IMR-90 (cell line): ENCODE data around the gene CUEDC2. TPM values are rescaled to one million over a fixed set of nuclear protein-coding genes. Genes with fewer than 3 reads are reported as not detected.

Source experiments
- ATAC-seq: fragments of 200-7000 bp; cut with Tn5 transposase; 2 replicates; pipeline ENCODE4 v1.9.1; 2020; ENCODE audit warnings: low read depth, mild to moderate bottlenecking, moderate library complexity
- BruUV-seq: library from RNA; stranded (reverse); fragments of 400-500 nt; replicated peaks from 2 replicates; lab custom pipeline; 2021; lab: Mats Ljungman, UMichigan
- CTCF ChIA-PET: fragments of 300-600 bp; formaldehyde crosslinking; extraction: SDS; loops from one replicate; lab custom pipeline; 2021; ENCODE audit warnings: antibody characterized with exemption; lab: Yijun Ruan, JAX
- POLR2A ChIA-PET: fragments of 300-600 bp; sonication (Branson Sonifier 250); formaldehyde crosslinking; loops from one replicate; lab custom pipeline; 2022; ENCODE audit warnings: antibody characterized with exemption; ENCODE audit not compliant: unreplicated experiment; lab: Charles Lee
- DNase-seq: peaks from one replicate; pipeline ENCODE4 v3.0.0; 2013
- H2AFZ ChIP-seq: replicated peaks from 2 replicates; pipeline ENCODE3; 2013; ENCODE audit warnings: low read length, mild to moderate bottlenecking; ENCODE audit not compliant: poor library complexity
- H2AK5ac ChIP-seq: 2 replicates; pipeline ENCODE4 v1.6.1; 2013; ENCODE audit warnings: low read depth, low read length, inconsistent platforms
- H2AK9ac ChIP-seq: replicated peaks from 2 replicates; pipeline ENCODE3; 2013; ENCODE audit warnings: mild to moderate bottlenecking, low read depth, low read length, moderate library complexity; ENCODE audit not compliant: poor library complexity
- H2BK120ac ChIP-seq: 2 replicates; pipeline ENCODE4 v1.6.1; 2013; ENCODE audit warnings: low read depth, low read length, inconsistent platforms
- H2BK15ac ChIP-seq: 3 replicates; pipeline ENCODE4 v1.6.1; 2013; ENCODE audit warnings: low read depth, low read length, inconsistent platforms
- H2BK20ac ChIP-seq: 2 replicates; pipeline ENCODE4 v1.6.1; 2013; ENCODE audit warnings: low read depth, mild to moderate bottlenecking, inconsistent platforms, low read length, moderate library complexity
- H2BK5ac ChIP-seq: 2 replicates; pipeline ENCODE4 v1.6.1; 2013; ENCODE audit warnings: mild to moderate bottlenecking, low read depth, low read length, inconsistent platforms; ENCODE audit not compliant: poor library complexity, severe bottlenecking
- H3K14ac ChIP-seq: replicated peaks from 2 replicates; pipeline ENCODE4 v1.6.1; 2013; ENCODE audit warnings: low read depth, low read length, inconsistent platforms
- H3K18ac ChIP-seq: 2 replicates; pipeline ENCODE4 v1.6.1; 2013; ENCODE audit warnings: low read depth, low read length, control low read depth
- H3K23ac ChIP-seq: 2 replicates; pipeline ENCODE4 v1.6.1; 2013; ENCODE audit warnings: low read depth, low read length, inconsistent platforms
- H3K27ac ChIP-seq: 2 replicates; pipeline ENCODE4 v1.5.1; 2013; ENCODE audit warnings: mild to moderate bottlenecking, control low read depth, low read length; ENCODE audit not compliant: insufficient read depth
- H3K27me3 ChIP-seq: 2 replicates; pipeline ENCODE4 v1.6.1; 2013; ENCODE audit warnings: low read length; ENCODE audit not compliant: control insufficient read depth, insufficient read depth
- H3K36me3 ChIP-seq: 2 replicates; pipeline ENCODE4 v1.6.1; 2013; ENCODE audit warnings: low read length, mixed read lengths; ENCODE audit not compliant: control insufficient read depth, insufficient read depth
- H3K4ac ChIP-seq: 2 replicates; pipeline ENCODE4 v1.6.1; 2013; ENCODE audit warnings: low read depth, low read length, inconsistent platforms
- H3K4me1 ChIP-seq: 2 replicates; pipeline ENCODE4 v1.6.1; 2013; ENCODE audit warnings: low read length, mixed read lengths; ENCODE audit not compliant: control insufficient read depth, insufficient read depth
- H3K4me2 ChIP-seq: 2 replicates; pipeline ENCODE4 v1.6.1; 2013; ENCODE audit warnings: low read depth, mild to moderate bottlenecking, control low read depth, low read length, moderate library complexity
- H3K4me3 ChIP-seq: 2 replicates; pipeline ENCODE4 v1.5.1; 2013; ENCODE audit warnings: low read depth, mild to moderate bottlenecking, control low read depth, low read length, moderate library complexity; ENCODE audit not compliant: insufficient read depth
- H3K56ac ChIP-seq: 2 replicates; pipeline ENCODE4 v1.6.1; 2013; ENCODE audit warnings: low read length, inconsistent platforms; ENCODE audit not compliant: insufficient read depth; ENCODE audit errors: extremely low read depth
- H3K79me1 ChIP-seq, 2 experiments: 2 replicates each; pipeline ENCODE4 v1.6.1; 2013; ENCODE audit warnings: low read length in 2 of 2, inconsistent platforms in 1 of 2, low read depth in 1 of 2
- H3K9ac ChIP-seq: 2 replicates; pipeline ENCODE4 v1.6.1; 2013; ENCODE audit warnings: low read depth, low read length, control low read depth
- H3K9me1 ChIP-seq: 2 replicates; pipeline ENCODE4 v1.6.1; 2013; ENCODE audit warnings: low read length, inconsistent platforms; ENCODE audit not compliant: insufficient read depth
- H3K9me3 ChIP-seq: 2 replicates; pipeline ENCODE4 v1.6.1; 2013; ENCODE audit warnings: low read length; ENCODE audit not compliant: control insufficient read depth, insufficient read depth
- H4K20me1 ChIP-seq: 2 replicates; pipeline ENCODE4 v1.6.1; 2013; ENCODE audit warnings: low read length, inconsistent platforms; ENCODE audit not compliant: insufficient read depth
- H4K5ac ChIP-seq: 2 replicates; pipeline ENCODE4 v1.6.1; 2013; ENCODE audit warnings: mild to moderate bottlenecking, low read depth, low read length, control low read depth
- H4K8ac ChIP-seq, 2 experiments: 2 replicates each; pipeline ENCODE4 v1.6.1; 2013; ENCODE audit warnings: low read depth in 2 of 2, low read length in 2 of 2, control low read depth in 1 of 2, inconsistent platforms in 1 of 2
- H4K91ac ChIP-seq: 2 replicates; pipeline ENCODE4 v1.6.1; 2013; ENCODE audit warnings: low read depth, low read length, inconsistent platforms; ENCODE audit not compliant: insufficient read depth
- BHLHE40 ChIP-seq: fragments of 150-350 bp; IDR thresholded peaks from 2 replicates; pipeline ENCODE4 v1.6.1; 2016; ENCODE audit warnings: mild to moderate bottlenecking, low read depth, low read length
- CEBPB ChIP-seq: IDR thresholded peaks from 2 replicates; pipeline ENCODE4 v1.6.1; 2012; ENCODE audit warnings: low read depth, low read length, improper control_type of control experiment
- MAFK ChIP-seq: IDR thresholded peaks from 2 replicates; pipeline ENCODE4 v1.6.1; 2012; ENCODE audit warnings: low read depth, low read length, improper control_type of control experiment
- MAZ ChIP-seq: IDR thresholded peaks from 2 replicates; pipeline ENCODE4 v1.6.1; 2012; ENCODE audit warnings: low read depth, mild to moderate bottlenecking, low read length, improper control_type of control experiment, moderate library complexity, borderline replicate concordance
- NFE2L2 ChIP-seq: fragments of 150-350 bp; IDR thresholded peaks from 2 replicates; pipeline ENCODE4 v1.6.1; 2016; ENCODE audit warnings: low read depth, mild to moderate bottlenecking, low read length
- POLR2A ChIP-seq: IDR thresholded peaks from 2 replicates; pipeline ENCODE4 v1.6.1; 2012; ENCODE audit warnings: mild to moderate bottlenecking, low read depth, low read length
- RAD21 ChIP-seq: IDR thresholded peaks from 2 replicates; pipeline ENCODE4 v1.6.1; 2012; ENCODE audit warnings: low read length, improper control_type of control experiment
- RCOR1 ChIP-seq: IDR thresholded peaks from 2 replicates; pipeline ENCODE4 v1.6.1; 2012; ENCODE audit warnings: mild to moderate bottlenecking, low read length, improper control_type of control experiment; ENCODE audit not compliant: insufficient replicate concordance
- RFX5 ChIP-seq: IDR thresholded peaks from 2 replicates; pipeline ENCODE4 v1.8.0; 2012; ENCODE audit warnings: low read depth, mild to moderate bottlenecking, low read length, moderate library complexity
- whole genome bisulfite sequencing, 2 experiments: methylation state at CpG; one replicate each; pipeline versions ENCODE4 v1.1.5 to v1.1.7; 2013; ENCODE audit warnings: missing lambda C conversion rate in 2 of 2; ENCODE audit not compliant: insufficient read length in 1 of 2; ENCODE audit errors: extremely low coverage in 2 of 2; 5-methylcytosine and 5-hydroxymethylcytosine counted together
- dilution Hi-C: fragments of 300-500 bp; cut with HindIII; formaldehyde crosslinking; loops from one replicate; pipeline ENCODE4 v1.14.3; 2018; ENCODE audit warnings: low sequenced_read_pairs; ENCODE audit not compliant: unreplicated experiment
- in situ Hi-C: fragments of 300-500 bp; cut with MboI; formaldehyde crosslinking; loops from 3 replicates; pipeline ENCODE4 v1.14.3; 2019; ENCODE audit warnings: low sequenced_read_pairs, inconsistent platforms, mixed read lengths
- intact Hi-C: fragments of 100-400 bp; cut with micrococcal nuclease; formaldehyde crosslinking; loops from 2 replicates; pipeline ENCODE4 v1.10.0; 2022
- polyA plus RNA-seq, 3 experiments: library from polyadenylated mRNA; depleted of rRNA; stranded (reverse); fragments of >200 nt; gene quantifications; 2 replicates each; pipeline ENCODE4 v1.2.3, GENCODE V29; 2012; ENCODE audit warnings: low replicate concordance in 1 of 3
- total RNA-seq: library from RNA; depleted of rRNA; stranded (reverse); fragments of >200 nt; gene quantifications from 2 replicates; pipeline ENCODE4 v1.2.3, GENCODE V29; 2012
- TF ChIP-seq, protein P1 (sequence below): conservative IDR thresholded peaks from 2 replicates; pipeline ENCODE4 v1.5.1; 2012; ENCODE audit warnings: mild to moderate bottlenecking, low read depth, low read length, improper control_type of control experiment
- TF ChIP-seq, protein P2 (sequence below): fragments of 150-350 bp; IDR thresholded peaks from 2 replicates; pipeline ENCODE4 v1.6.1; 2016; ENCODE audit warnings: low read depth, mild to moderate bottlenecking, low read length, moderate library complexity, borderline replicate concordance

The CUEDC2 gene
- total and polyA plus RNA-seq, 2 of the 4 experiments (the other 2 are of a cell fraction): 55.7 to 84.9 TPM

DNA sequence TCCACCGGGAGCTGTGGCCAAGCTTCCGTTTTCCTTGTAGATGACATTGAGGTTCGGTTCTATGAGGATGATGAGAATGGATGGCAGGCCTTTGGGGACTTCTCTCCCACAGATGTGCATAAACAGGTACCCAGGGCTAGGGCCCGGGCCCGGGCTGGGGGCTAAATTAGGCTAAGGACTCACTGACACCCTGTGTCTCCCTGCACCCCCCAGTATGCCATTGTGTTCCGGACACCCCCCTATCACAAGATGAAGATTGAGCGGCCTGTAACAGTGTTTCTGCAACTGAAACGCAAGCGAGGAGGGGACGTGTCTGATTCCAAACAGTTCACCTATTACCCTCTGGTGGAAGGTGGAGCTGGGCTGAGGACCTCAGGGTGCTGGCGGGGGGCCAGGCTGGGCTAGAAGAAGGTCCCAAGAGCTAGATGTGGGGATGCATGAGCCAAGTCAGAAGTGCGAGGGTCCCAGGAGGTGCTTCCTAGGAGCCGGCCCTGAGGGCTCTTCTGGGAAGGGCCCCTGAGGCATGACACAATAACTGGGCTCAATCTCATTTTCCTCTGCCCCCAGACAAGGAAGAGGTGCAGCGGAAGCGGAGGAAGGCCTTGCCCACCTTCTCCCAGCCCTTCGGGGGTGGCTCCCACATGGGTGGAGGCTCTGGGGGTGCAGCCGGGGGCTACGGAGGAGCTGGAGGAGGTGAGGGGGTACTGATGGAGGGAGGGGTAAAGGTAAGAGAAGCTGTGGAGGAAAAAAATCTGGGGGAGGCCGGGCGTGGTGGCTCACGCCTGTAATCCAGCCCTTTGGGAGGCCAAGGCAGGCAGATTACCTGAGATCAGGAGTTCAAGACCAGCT lies 34.0 kb downstream of the CUEDC2 start:
- ChIA-PET POLR2A (no interaction called here), CTCF (interaction anchor here (0.6 to 1.8 kb wide), 6 partner anchors 10 to 316 kb away, joined by 3 to 9 read pairs (median 3); partner anchors contain the start of genes ARL3 and SFXN2)
- no peak overlapping the region for H2AFZ ChIP-seq
- H3K36me3 ChIP-seq: peaks cover 23% of the 10 kb centered on the region
- no peak overlapping the region for H3K56ac ChIP-seq
- no peak overlapping the region for H3K4ac ChIP-seq
- peaks cover 17% of the 10 kb centered on the region for H3K4me1 ChIP-seq
- H2BK20ac ChIP-seq: no peak overlapping the region
- intact Hi-C loops (loop anchor here (1.0 to 10.0 kb wide), 4 partner anchors 168 to 246 kb away; partner anchors contain the start of gene TRIM8), dilution Hi-C loops (no loop called here), in situ Hi-C loops (no loop called here)
- no peak overlapping the region for H2BK5ac ChIP-seq
- peaks cover 10% of the 10 kb centered on the region for H3K9me1 ChIP-seq
- H3K4me3 ChIP-seq: no peak overlapping the region
- H4K5ac ChIP-seq: no peak overlapping the region
- H3K14ac ChIP-seq: no peak overlapping the region
- H2AK9ac ChIP-seq: peak overlapping the region; percentile 33
- no peak for ATAC-seq
- peaks cover 5% of the 10 kb centered on the region; the same call in 1 of the 2 replicates for H4K20me1 ChIP-seq
- H4K8ac ChIP-seq: no peak overlapping the region
- no peak for TF ChIP-seq RFX5
- no peak for TF ChIP-seq MAZ
- TF ChIP-seq MAFK: no peak
- no peak for TF ChIP-seq BHLHE40
- no peak for TF ChIP-seq RCOR1
- TF ChIP-seq, protein P1, sequence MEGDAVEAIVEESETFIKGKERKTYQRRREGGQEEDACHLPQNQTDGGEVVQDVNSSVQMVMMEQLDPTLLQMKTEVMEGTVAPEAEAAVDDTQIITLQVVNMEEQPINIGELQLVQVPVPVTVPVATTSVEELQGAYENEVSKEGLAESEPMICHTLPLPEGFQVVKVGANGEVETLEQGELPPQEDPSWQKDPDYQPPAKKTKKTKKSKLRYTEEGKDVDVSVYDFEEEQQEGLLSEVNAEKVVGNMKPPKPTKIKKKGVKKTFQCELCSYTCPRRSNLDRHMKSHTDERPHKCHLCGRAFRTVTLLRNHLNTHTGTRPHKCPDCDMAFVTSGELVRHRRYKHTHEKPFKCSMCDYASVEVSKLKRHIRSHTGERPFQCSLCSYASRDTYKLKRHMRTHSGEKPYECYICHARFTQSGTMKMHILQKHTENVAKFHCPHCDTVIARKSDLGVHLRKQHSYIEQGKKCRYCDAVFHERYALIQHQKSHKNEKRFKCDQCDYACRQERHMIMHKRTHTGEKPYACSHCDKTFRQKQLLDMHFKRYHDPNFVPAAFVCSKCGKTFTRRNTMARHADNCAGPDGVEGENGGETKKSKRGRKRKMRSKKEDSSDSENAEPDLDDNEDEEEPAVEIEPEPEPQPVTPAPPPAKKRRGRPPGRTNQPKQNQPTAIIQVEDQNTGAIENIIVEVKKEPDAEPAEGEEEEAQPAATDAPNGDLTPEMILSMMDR: no peak
- no peak for TF ChIP-seq NFE2L2
- no peak for TF ChIP-seq CEBPB
- TF ChIP-seq, protein P2, sequence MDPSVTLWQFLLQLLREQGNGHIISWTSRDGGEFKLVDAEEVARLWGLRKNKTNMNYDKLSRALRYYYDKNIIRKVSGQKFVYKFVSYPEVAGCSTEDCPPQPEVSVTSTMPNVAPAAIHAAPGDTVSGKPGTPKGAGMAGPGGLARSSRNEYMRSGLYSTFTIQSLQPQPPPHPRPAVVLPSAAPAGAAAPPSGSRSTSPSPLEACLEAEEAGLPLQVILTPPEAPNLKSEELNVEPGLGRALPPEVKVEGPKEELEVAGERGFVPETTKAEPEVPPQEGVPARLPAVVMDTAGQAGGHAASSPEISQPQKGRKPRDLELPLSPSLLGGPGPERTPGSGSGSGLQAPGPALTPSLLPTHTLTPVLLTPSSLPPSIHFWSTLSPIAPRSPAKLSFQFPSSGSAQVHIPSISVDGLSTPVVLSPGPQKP: no peak
- no peak for TF ChIP-seq POLR2A
- TF ChIP-seq RAD21: no peak
- H4K91ac ChIP-seq: no peak overlapping the region
- no peak overlapping the region for H3K9ac ChIP-seq
- no peaks in the 10 kb centered on the region for H3K27me3 ChIP-seq
- no peak overlapping the region for H3K23ac ChIP-seq
- H3K27ac ChIP-seq: no peak overlapping the region
- no peak for DNase-seq
- H3K79me1 ChIP-seq: peaks cover 26 to 38% of the 10 kb centered on the region in 2 experiments
- H2BK120ac ChIP-seq: no peak overlapping the region
- H2BK15ac ChIP-seq: no peak overlapping the region
- no peaks in the 10 kb centered on the region for H3K9me3 ChIP-seq
- H3K4me2 ChIP-seq: no peak overlapping the region
- BruUV-seq: no TSS peak
- H2AK5ac ChIP-seq: no peak overlapping the region; the same call in 1 of the 2 replicates
- H3K18ac ChIP-seq: no peak overlapping the region
- WGBS, 2 experiments: 90% methylated on average over 2 of the region's 21 CpGs; no CpG with 5 or more reads in 1 of the 2 experiments
